Measurements from ENCODE around the gene KCNJ9.

Gene KCNJ9

DNA sequence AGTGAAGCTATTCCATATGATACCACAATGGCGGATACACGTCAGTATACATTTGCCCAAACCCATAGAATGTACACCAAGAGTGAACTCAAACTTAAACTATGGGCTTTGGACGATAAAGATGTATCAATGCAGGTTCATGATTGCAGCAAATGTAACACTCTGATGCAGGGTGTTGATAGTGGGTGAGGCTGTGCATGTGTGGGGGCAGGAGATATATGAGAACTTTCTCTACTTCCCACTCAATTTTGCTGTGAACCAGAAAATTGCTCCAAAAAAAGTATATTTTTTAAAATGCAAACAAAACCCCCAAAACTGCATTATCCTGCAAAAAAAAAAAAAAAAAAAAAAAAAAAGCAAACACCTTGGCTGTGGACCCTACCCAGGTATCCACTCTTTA, 37.6 kb downstream of the KCNJ9 start:
- no peak for DNase-seq (ENCODE audit: low read depth)
- TF ChIP-seq, protein P1, sequence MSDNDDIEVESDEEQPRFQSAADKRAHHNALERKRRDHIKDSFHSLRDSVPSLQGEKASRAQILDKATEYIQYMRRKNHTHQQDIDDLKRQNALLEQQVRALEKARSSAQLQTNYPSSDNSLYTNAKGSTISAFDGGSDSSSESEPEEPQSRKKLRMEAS (IDR thresholded peaks at IDR 0.05; ENCODE audit: low read depth, low read length), result no peak
- TF ChIP-seq, protein P2, sequence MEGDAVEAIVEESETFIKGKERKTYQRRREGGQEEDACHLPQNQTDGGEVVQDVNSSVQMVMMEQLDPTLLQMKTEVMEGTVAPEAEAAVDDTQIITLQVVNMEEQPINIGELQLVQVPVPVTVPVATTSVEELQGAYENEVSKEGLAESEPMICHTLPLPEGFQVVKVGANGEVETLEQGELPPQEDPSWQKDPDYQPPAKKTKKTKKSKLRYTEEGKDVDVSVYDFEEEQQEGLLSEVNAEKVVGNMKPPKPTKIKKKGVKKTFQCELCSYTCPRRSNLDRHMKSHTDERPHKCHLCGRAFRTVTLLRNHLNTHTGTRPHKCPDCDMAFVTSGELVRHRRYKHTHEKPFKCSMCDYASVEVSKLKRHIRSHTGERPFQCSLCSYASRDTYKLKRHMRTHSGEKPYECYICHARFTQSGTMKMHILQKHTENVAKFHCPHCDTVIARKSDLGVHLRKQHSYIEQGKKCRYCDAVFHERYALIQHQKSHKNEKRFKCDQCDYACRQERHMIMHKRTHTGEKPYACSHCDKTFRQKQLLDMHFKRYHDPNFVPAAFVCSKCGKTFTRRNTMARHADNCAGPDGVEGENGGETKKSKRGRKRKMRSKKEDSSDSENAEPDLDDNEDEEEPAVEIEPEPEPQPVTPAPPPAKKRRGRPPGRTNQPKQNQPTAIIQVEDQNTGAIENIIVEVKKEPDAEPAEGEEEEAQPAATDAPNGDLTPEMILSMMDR (IDR thresholded peaks at IDR 0.05; ENCODE audit: low read depth, low read length), result no peak
- TF ChIP-seq MYC (IDR thresholded peaks at IDR 0.05; ENCODE audit: low read depth, low read length) (no peak), POLR2A (IDR thresholded peaks at IDR 0.05; ENCODE audit: extremely low read depth, insufficient read length) (no peak)
- no peak overlapping the region for H3K4me3 ChIP-seq (ENCODE audit: low read depth, low read length)

DNA sequence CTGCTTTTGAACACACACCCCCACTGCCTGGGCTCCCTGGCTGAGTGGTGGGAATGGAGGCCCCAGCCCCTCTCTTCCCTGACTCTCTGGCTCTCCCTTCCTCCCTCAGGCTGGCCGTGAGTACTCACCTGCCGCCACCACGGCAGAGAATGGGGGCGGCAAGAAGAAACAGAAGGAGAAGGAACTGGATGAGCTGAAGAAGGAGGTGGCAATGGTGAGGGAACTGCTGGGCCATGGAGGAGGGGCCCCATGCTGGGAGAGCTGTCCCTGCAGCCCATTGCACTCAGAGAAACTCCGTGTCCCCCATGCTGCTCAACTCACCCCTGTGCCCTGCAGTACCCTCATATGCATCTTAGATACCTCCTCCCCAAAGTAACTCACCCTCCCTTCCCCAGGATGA, 39.5 kb downstream of the KCNJ9 start:
- DNase-seq (ENCODE audit: low read depth), result no peak
- no peak overlapping the region for H3K4me3 ChIP-seq (ENCODE audit: low read depth, low read length)
- TF ChIP-seq MYC (IDR thresholded peaks at IDR 0.05; ENCODE audit: low read depth, low read length), result no peak
- TF ChIP-seq, protein P1 (IDR thresholded peaks at IDR 0.05; ENCODE audit: low read depth, low read length), result no peak
- TF ChIP-seq, protein P2 (IDR thresholded peaks at IDR 0.05; ENCODE audit: low read depth, low read length), result no peak
- TF ChIP-seq POLR2A (IDR thresholded peaks at IDR 0.05; ENCODE audit: extremely low read depth, insufficient read length), result no peak

DNA sequence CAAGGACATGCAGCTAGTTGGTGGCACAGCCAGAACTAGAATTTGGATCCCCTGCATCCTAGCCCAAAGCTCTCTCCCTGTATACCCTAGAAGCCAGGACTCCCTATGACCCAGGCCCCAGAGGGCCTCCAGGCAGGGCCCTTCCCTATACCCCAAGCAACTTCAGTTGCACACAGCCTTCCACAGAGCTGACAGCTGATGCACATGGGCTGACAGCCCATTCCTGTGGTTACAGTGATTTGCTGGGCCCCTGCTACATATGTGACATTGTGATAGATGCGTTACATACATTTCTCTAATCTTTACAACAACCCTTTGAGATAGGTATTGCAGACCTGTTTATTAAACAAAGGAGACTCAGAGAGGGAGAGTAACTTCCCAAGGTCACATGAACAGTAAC, 40.0 kb downstream of the KCNJ9 start:
- TF ChIP-seq, protein P2 (IDR thresholded peaks at IDR 0.05; ENCODE audit: low read depth, low read length), result no peak

DNA sequence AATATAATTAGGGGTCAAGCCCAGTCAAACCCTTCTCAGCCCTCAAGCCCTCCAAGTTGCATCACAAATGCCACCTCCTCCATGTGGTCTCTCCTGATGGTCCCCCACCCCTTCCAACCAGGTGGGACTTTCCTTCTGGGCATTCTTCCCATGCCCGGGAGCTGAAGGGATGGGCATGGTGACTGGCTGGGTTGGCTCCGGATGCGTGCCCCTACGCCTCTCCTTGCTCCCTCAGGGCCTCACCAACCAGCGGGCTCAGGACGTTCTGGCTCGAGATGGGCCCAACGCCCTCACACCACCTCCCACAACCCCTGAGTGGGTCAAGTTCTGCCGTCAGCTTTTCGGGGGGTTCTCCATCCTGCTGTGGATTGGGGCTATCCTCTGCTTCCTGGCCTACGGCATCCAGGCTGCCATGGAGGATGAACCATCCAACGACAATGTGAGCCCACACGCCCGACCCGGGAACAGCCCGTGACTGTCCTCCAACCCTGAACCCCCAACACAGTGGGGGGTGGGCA, 41.7 kb downstream of the KCNJ9 start:
- H3K4me3 ChIP-seq (ENCODE audit: low read depth, low read length), result no peak overlapping the region
- no peak for TF ChIP-seq MYC (IDR thresholded peaks at IDR 0.05; ENCODE audit: low read depth, low read length)
- TF ChIP-seq, protein P2 (IDR thresholded peaks at IDR 0.05; ENCODE audit: low read depth, low read length), result no peak
- no peak for TF ChIP-seq POLR2A (IDR thresholded peaks at IDR 0.05; ENCODE audit: extremely low read depth, insufficient read length)
- TF ChIP-seq, protein P1 (IDR thresholded peaks at IDR 0.05; ENCODE audit: low read depth, low read length), result no peak
- DNase-seq (ENCODE audit: low read depth), result no peak

More for the DNA sequence above, 40.0 kb downstream of the KCNJ9 start:
- no peak overlapping the region for H3K4me3 ChIP-seq (ENCODE audit: low read depth, low read length)
- DNase-seq (ENCODE audit: low read depth), result no peak

DNA sequence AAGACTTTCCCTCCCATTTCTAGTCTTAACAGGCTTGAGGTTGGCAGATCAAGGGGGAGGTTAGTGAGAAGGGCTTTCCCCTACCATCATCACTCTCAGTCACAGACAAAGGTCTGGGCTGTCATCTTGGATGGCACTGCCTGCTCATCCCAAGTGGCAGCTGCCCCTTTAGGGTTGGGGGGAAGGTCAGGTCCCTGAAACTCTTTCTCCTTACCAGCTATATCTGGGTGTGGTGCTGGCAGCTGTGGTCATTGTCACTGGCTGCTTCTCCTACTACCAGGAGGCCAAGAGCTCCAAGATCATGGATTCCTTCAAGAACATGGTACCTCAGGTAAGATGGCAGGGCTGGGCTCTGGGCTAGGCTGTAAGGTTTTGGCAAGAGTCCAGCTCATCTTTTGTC, 42.4 kb downstream of the KCNJ9 start:
- H3K4me3 ChIP-seq (ENCODE audit: low read depth, low read length), result no peak overlapping the region
- no peak for DNase-seq (ENCODE audit: low read depth)
- TF ChIP-seq, protein P2 (IDR thresholded peaks at IDR 0.05; ENCODE audit: low read depth, low read length), result no peak
- TF ChIP-seq MYC (IDR thresholded peaks at IDR 0.05; ENCODE audit: low read depth, low read length) (no peak), POLR2A (IDR thresholded peaks at IDR 0.05; ENCODE audit: extremely low read depth, insufficient read length) (no peak)
- TF ChIP-seq, protein P1 (IDR thresholded peaks at IDR 0.05; ENCODE audit: low read depth, low read length), result no peak

Measured in NB4 (cell line).